ENCODE results near the gene KCNT2. TPM values are rescaled to one million over a fixed set of nuclear protein-coding genes. Genes with fewer than 3 reads are reported as not detected.

Gene KCNT2
- total and polyA plus RNA-seq, 5 donors from 2014 or later: not detected

GRCh38 chr1:196590012-196590708, 18.1 kb downstream of the KCNT2 start:
- Histone ChIP-seq H3K4me3 (ENCODE audit: low read depth, low read length) (no peak overlapping the region), H3K4me1 (ENCODE audit: control insufficient read depth, insufficient read depth, low read length, poor library complexity, severe bottlenecking) (no peaks in the 10 kb centered on the region), H3K27ac (ENCODE audit: insufficient read depth, low read length, poor library complexity, severe bottlenecking) (no peak overlapping the region), H3K9me3 (ENCODE audit: control insufficient read depth in 2 of 2, low read length in 2 of 2) (no peaks in the 10 kb centered on the region), H3K27me3 (ENCODE audit: control insufficient read depth, insufficient read depth, low read length) (no peaks in the 10 kb centered on the region), H3K36me3 (ENCODE audit: control insufficient read depth, insufficient read depth, low read length) (no peaks in the 10 kb centered on the region)
- ATAC-seq (ENCODE audit: low read depth in 2 of 2): no peak
- Mint-ChIP-seq H3K36me3 (no peaks in the 10 kb centered on the region), H3K4me3 (no peak overlapping the region), H3K27me3 (no peaks in the 10 kb centered on the region), H3K27ac (no peak overlapping the region), H3K4me1 (no peaks in the 10 kb centered on the region), H3K9me3 (peaks cover 0 to 3% (median 0%) of the 10 kb centered on the region in 7 donors)
- no peak for DNase-seq

DNA sequence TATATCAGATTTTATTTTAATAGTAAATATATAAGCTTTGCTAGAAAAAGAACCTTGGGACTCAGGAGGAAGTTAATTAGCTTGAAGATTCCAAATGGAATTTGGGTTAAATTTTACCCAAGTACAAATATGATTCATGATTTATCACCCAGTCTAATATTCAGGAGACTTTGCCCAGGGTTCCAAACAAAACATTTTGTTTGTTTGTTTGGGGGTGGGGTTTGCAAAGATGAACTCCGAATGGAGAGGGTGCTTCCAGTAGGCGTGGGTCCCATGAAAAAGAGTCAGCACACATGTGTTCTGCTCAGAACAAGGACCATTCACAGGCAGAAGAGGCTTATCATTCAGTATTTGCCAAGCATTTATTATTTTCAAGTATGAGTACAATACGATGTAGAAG, 23.5 kb downstream of the KCNT2 start:
- no peak overlapping the region for H3K27ac ChIP-seq (ENCODE audit: insufficient read depth, low read length, poor library complexity, severe bottlenecking)
- no peaks in the 10 kb centered on the region for H3K36me3 ChIP-seq (ENCODE audit: control insufficient read depth, insufficient read depth, low read length)
- peaks cover 0 to 9% (median 0%) of the 10 kb centered on the region in 7 donors for H3K9me3 Mint-ChIP-seq
- no peaks in the 10 kb centered on the region for H3K4me1 ChIP-seq (ENCODE audit: control insufficient read depth, insufficient read depth, low read length, poor library complexity, severe bottlenecking)
- no peaks in the 10 kb centered on the region for H3K4me1 Mint-ChIP-seq
- no peaks in the 10 kb centered on the region for H3K27me3 ChIP-seq (ENCODE audit: control insufficient read depth, insufficient read depth, low read length)
- no peaks in the 10 kb centered on the region for H3K27me3 Mint-ChIP-seq
- H3K9me3 ChIP-seq (ENCODE audit: control insufficient read depth in 2 of 2, low read length in 2 of 2): no peaks in the 10 kb centered on the region
- no peak overlapping the region for H3K27ac Mint-ChIP-seq
- DNase-seq (no peak), ATAC-seq (ENCODE audit: low read depth in 2 of 2) (no peak)
- H3K4me3 Mint-ChIP-seq: no peak overlapping the region
- H3K36me3 Mint-ChIP-seq: no peaks in the 10 kb centered on the region
- no peak overlapping the region for H3K4me3 ChIP-seq (ENCODE audit: low read depth, low read length)

DNA sequence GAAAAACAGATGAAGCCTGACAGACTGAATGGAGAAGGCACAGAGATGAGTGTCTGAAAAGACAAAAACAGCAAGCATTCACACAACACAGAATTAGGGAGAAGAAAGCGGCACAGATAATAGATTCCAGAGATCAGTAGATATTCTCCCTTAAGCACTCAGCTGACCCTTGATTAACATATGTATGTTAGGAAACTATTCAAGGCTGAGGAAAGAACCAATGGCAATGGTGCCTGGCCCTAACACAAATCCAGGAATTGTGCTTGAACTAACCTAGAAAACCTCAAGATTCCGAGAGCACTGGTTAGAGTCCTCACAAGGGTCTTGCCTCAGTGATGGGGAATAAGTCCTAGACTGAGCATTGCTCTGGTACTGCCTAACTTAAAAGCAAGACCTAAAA, 30.9 kb downstream of the KCNT2 start:
- Mint-ChIP-seq H3K4me3 (no peak overlapping the region), H3K9me3 (peaks cover 0 to 12% (median under 1%) of the 10 kb centered on the region in 7 donors), H3K36me3 (no peaks in the 10 kb centered on the region), H3K27me3 (no peaks in the 10 kb centered on the region), H3K27ac (no peak overlapping the region), H3K4me1 (no peaks in the 10 kb centered on the region)
- H3K9me3 ChIP-seq (ENCODE audit: control insufficient read depth in 2 of 2, low read length in 2 of 2): no peaks in the 10 kb centered on the region
- H3K36me3 ChIP-seq (ENCODE audit: control insufficient read depth, insufficient read depth, low read length): no peaks in the 10 kb centered on the region
- no peak overlapping the region for H3K4me3 ChIP-seq (ENCODE audit: low read depth, low read length)
- H3K27ac ChIP-seq (ENCODE audit: insufficient read depth, low read length, poor library complexity, severe bottlenecking): no peak overlapping the region
- H3K4me1 ChIP-seq (ENCODE audit: control insufficient read depth, insufficient read depth, low read length, poor library complexity, severe bottlenecking): no peaks in the 10 kb centered on the region
- no peak for ATAC-seq (ENCODE audit: low read depth in 2 of 2)
- no peaks in the 10 kb centered on the region for H3K27me3 ChIP-seq (ENCODE audit: control insufficient read depth, insufficient read depth, low read length)
- DNase-seq: no peak

- no peak for ATAC-seq (ENCODE audit: low read depth in 2 of 2)
Measured at GRCh38 chr1:196573226-196573625, 35.0 kb downstream of the KCNT2 start.

DNA sequence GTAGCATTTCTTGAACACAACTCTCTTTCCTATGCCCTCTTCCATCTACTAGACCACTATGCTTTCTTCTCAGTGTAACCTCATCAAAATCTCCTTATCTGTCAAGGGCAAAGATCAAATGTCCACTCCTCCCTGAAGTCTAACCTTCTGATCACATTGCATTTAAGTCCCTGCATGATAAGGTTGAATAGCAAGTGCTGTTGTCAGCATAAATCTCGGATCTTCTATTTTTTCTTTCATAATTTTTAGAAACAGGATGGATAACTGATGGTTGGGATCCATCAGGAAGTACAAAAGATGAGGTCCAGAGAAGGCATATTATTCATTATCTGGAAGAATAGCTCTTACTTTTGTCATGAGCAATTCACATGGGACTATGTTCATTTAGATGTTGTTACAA, 41.0 kb downstream of the KCNT2 start:
- Mint-ChIP-seq H3K4me3 (no peak overlapping the region), H3K9me3 (peaks cover 0 to 26% (median 11%) of the 10 kb centered on the region in 7 donors), H3K27ac (no peak overlapping the region), H3K4me1 (no peaks in the 10 kb centered on the region), H3K36me3 (no peaks in the 10 kb centered on the region), H3K27me3 (no peaks in the 10 kb centered on the region)
- ATAC-seq (ENCODE audit: low read depth in 2 of 2) (no peak), DNase-seq (no peak)
- Histone ChIP-seq H3K4me1 (ENCODE audit: control insufficient read depth, insufficient read depth, low read length, poor library complexity, severe bottlenecking) (no peaks in the 10 kb centered on the region), H3K9me3 (ENCODE audit: control insufficient read depth in 2 of 2, low read length in 2 of 2) (peaks cover 0 to 3% of the 10 kb centered on the region in 2 experiments), H3K27me3 (ENCODE audit: control insufficient read depth, insufficient read depth, low read length) (no peaks in the 10 kb centered on the region), H3K27ac (ENCODE audit: insufficient read depth, low read length, poor library complexity, severe bottlenecking) (no peak overlapping the region), H3K4me3 (ENCODE audit: low read depth, low read length) (no peak overlapping the region), H3K36me3 (ENCODE audit: control insufficient read depth, insufficient read depth, low read length) (no peaks in the 10 kb centered on the region)

More at GRCh38 chr1:196573226-196573625, 35.0 kb downstream of the KCNT2 start:
- Histone ChIP-seq H3K9me3 (ENCODE audit: control insufficient read depth in 2 of 2, low read length in 2 of 2) (no peaks in the 10 kb centered on the region), H3K4me1 (ENCODE audit: control insufficient read depth, insufficient read depth, low read length, poor library complexity, severe bottlenecking) (no peaks in the 10 kb centered on the region), H3K4me3 (ENCODE audit: low read depth, low read length) (no peak overlapping the region), H3K27ac (ENCODE audit: insufficient read depth, low read length, poor library complexity, severe bottlenecking) (no peak overlapping the region), H3K27me3 (ENCODE audit: control insufficient read depth, insufficient read depth, low read length) (no peaks in the 10 kb centered on the region), H3K36me3 (ENCODE audit: control insufficient read depth, insufficient read depth, low read length) (no peaks in the 10 kb centered on the region)
- Mint-ChIP-seq H3K9me3 (peaks cover 0 to 7% (median 2%) of the 10 kb centered on the region in 7 donors), H3K36me3 (no peaks in the 10 kb centered on the region), H3K27ac (no peak overlapping the region), H3K4me3 (no peak overlapping the region), H3K4me1 (no peaks in the 10 kb centered on the region), H3K27me3 (no peaks in the 10 kb centered on the region)
- DNase-seq: no peak

- Histone ChIP-seq H3K4me3 (ENCODE audit: low read depth, low read length) (no peak overlapping the region), H3K27ac (ENCODE audit: insufficient read depth, low read length, poor library complexity, severe bottlenecking) (no peak overlapping the region), H3K4me1 (ENCODE audit: control insufficient read depth, insufficient read depth, low read length, poor library complexity, severe bottlenecking) (no peaks in the 10 kb centered on the region), H3K27me3 (ENCODE audit: control insufficient read depth, insufficient read depth, low read length) (no peaks in the 10 kb centered on the region), H3K9me3 (ENCODE audit: control insufficient read depth in 2 of 2, low read length in 2 of 2) (peaks cover 0 to 3% of the 10 kb centered on the region in 2 experiments), H3K36me3 (ENCODE audit: control insufficient read depth, insufficient read depth, low read length) (no peaks in the 10 kb centered on the region)
- no peak overlapping the region for H3K27ac Mint-ChIP-seq
- H3K27me3 Mint-ChIP-seq: no peaks in the 10 kb centered on the region
- peaks cover 0 to 28% (median 11%) of the 10 kb centered on the region in 7 donors for H3K9me3 Mint-ChIP-seq
- ATAC-seq (ENCODE audit: low read depth in 2 of 2) (no peak), DNase-seq (no peak)
- no peaks in the 10 kb centered on the region for H3K36me3 Mint-ChIP-seq
- no peak overlapping the region for H3K4me3 Mint-ChIP-seq
- H3K4me1 Mint-ChIP-seq: no peaks in the 10 kb centered on the region
Measured at GRCh38 chr1:196563768-196564167, 44.5 kb downstream of the KCNT2 start.

- H3K4me3 Mint-ChIP-seq: no peak overlapping the region
Measured at GRCh38 chr1:196559314-196559713, 48.9 kb downstream of the KCNT2 start.

GRCh38 chr1:196558411-196558810, 49.8 kb downstream of the KCNT2 start:
- Mint-ChIP-seq H3K9me3 (peaks cover 0 to 18% (median 4%) of the 10 kb centered on the region in 7 donors), H3K4me3 (no peak overlapping the region), H3K27ac (no peak overlapping the region), H3K27me3 (no peaks in the 10 kb centered on the region), H3K36me3 (no peaks in the 10 kb centered on the region), H3K4me1 (no peaks in the 10 kb centered on the region)
- Histone ChIP-seq H3K4me1 (ENCODE audit: control insufficient read depth, insufficient read depth, low read length, poor library complexity, severe bottlenecking) (no peaks in the 10 kb centered on the region), H3K4me3 (ENCODE audit: low read depth, low read length) (no peak overlapping the region), H3K36me3 (ENCODE audit: control insufficient read depth, insufficient read depth, low read length) (no peaks in the 10 kb centered on the region), H3K9me3 (ENCODE audit: control insufficient read depth in 2 of 2, low read length in 2 of 2) (peaks cover 0 to 3% of the 10 kb centered on the region in 2 experiments), H3K27me3 (ENCODE audit: control insufficient read depth, insufficient read depth, low read length) (no peaks in the 10 kb centered on the region), H3K27ac (ENCODE audit: insufficient read depth, low read length, poor library complexity, severe bottlenecking) (no peak overlapping the region)
- ATAC-seq (ENCODE audit: low read depth in 2 of 2): no peak
- no peak for DNase-seq

More at GRCh38 chr1:196559314-196559713, 48.9 kb downstream of the KCNT2 start:
- no peaks in the 10 kb centered on the region for H3K4me1 ChIP-seq (ENCODE audit: control insufficient read depth, insufficient read depth, low read length, poor library complexity, severe bottlenecking)
- ATAC-seq (ENCODE audit: low read depth in 2 of 2): no peak
- H3K36me3 ChIP-seq (ENCODE audit: control insufficient read depth, insufficient read depth, low read length): no peaks in the 10 kb centered on the region
- H3K9me3 Mint-ChIP-seq: peaks cover 0 to 17% (median 5%) of the 10 kb centered on the region in 7 donors
- no peak overlapping the region for H3K4me3 ChIP-seq (ENCODE audit: low read depth, low read length)
- no peaks in the 10 kb centered on the region for H3K27me3 Mint-ChIP-seq
- H3K27ac Mint-ChIP-seq: no peak overlapping the region
- no peaks in the 10 kb centered on the region for H3K27me3 ChIP-seq (ENCODE audit: control insufficient read depth, insufficient read depth, low read length)
- no peak overlapping the region for H3K27ac ChIP-seq (ENCODE audit: insufficient read depth, low read length, poor library complexity, severe bottlenecking)
- no peak for DNase-seq
- peaks cover 0 to 3% of the 10 kb centered on the region in 2 experiments for H3K9me3 ChIP-seq (ENCODE audit: control insufficient read depth in 2 of 2, low read length in 2 of 2)
- no peaks in the 10 kb centered on the region for H3K4me1 Mint-ChIP-seq
- H3K36me3 Mint-ChIP-seq: no peaks in the 10 kb centered on the region
